Right cardiac atrium (tissue), 5 donors: Measurements from ENCODE around the gene ECE1. TPM values are rescaled to one million over a fixed set of nuclear protein-coding genes. Genes with fewer than 3 reads are reported as not detected.

Source experiments
- ATAC-seq, 2 donors: fragments of 200-7000 bp; cut with Tn5 transposase; one replicate each; pipeline versions ENCODE4 v1.8.0 to v1.9.1; 2020; ENCODE audit warnings: moderate library complexity in 2 of 2, mild to moderate bottlenecking in 1 of 2
- DNase-seq, 3 donors: peaks; one replicate each; pipeline ENCODE4 v3.0.0-alpha.2; 2020
- H3K27ac ChIP-seq: one replicate; pipeline ENCODE4 v1.5.1; 2013; ENCODE audit warnings: mild to moderate bottlenecking, low read length, control low read depth, moderate library complexity
- H3K27me3 ChIP-seq: one replicate; pipeline ENCODE4 v1.6.1; 2013; ENCODE audit not compliant: control insufficient read depth, insufficient read depth
- H3K4me1 ChIP-seq: one replicate; pipeline ENCODE4 v1.6.1; 2013; ENCODE audit warnings: low read length; ENCODE audit not compliant: control insufficient read depth, insufficient read depth
- H3K4me3 ChIP-seq: one replicate; pipeline ENCODE4 v1.5.1; 2013; ENCODE audit warnings: low read length, control low read depth
- H3K9me3 ChIP-seq: one replicate; pipeline ENCODE4 v1.6.1; 2013; ENCODE audit warnings: low read length; ENCODE audit not compliant: control insufficient read depth
- WGBS: extraction: QIAGEN DNeasy Blood & Tissue Kit; methylation state at CpG from one replicate; pipeline ENCODE4 v1.1.7; 2013; 5-methylcytosine and 5-hydroxymethylcytosine counted together
- intact Hi-C, 4 donors: fragments of 100-400 bp; cut with DNase I; formaldehyde crosslinking; loops; one replicate each; pipeline versions ENCODE4 v1.11.0 to v1.14.0; 2022 to 2023
- polyA plus RNA-seq: library from polyadenylated mRNA; stranded (reverse); fragments of 200-250 nt; gene quantifications from one replicate; pipeline ENCODE4 v1.2.3, GENCODE V29; 2013
- total RNA-seq, 4 donors: library from RNA; stranded (reverse); fragmentation: NEBNext Ultra II Directional; extraction: Animal tissue kit (Norgen Biotek cat#: 25700); gene quantifications; one replicate each; pipeline ENCODE4 v1.2.1, GENCODE V29; 2021
- donor health status: healthy with polysubstance abuse.
- donor health status: DM: no; HTN: yes; CAD: no.
- donor health status: DM: no; HTN: no; CAD: no.
- donor health status: DM: no; HTN: yes; CAD: no; lungs with severe emphysema.
- donor health status: DM: yes; HTN: yes; CAD: no.

The ECE1 gene
- total and polyA plus RNA-seq, 5 donors = 76.2 to 158 (median 110) TPM

GRCh38 chr1:21317690-21318043 is 27.4 kb upstream of the ECE1 start:
- no peaks in the 10 kb centered on the region for H3K9me3 ChIP-seq
- no peak overlapping the region for H3K4me3 ChIP-seq
- intact Hi-C loops = no loop called here
- ATAC-seq (no peak), DNase-seq (peak in 1 of 3 donors; percentile 41)
- no peaks in the 10 kb centered on the region for H3K27me3 ChIP-seq
- 75% methylated on average over 9 of the region's 9 CpGs for WGBS
- H3K4me1 ChIP-seq = peaks cover 40% of the 10 kb centered on the region
- peak overlapping the region; percentile 97 for H3K27ac ChIP-seq

- H3K4me1 ChIP-seq = peaks cover 35% of the 10 kb centered on the region
- WGBS = 39% methylated on average over 16 of the region's 16 CpGs
- H3K27ac ChIP-seq = peak overlapping the region; percentile 97
- no peaks in the 10 kb centered on the region for H3K27me3 ChIP-seq
- ATAC-seq (peak; percentile 83 to 84), DNase-seq (peak; percentile 94 to 96 (median 94))
- H3K9me3 ChIP-seq = no peaks in the 10 kb centered on the region
- intact Hi-C loops = no loop called here
- no peak overlapping the region for H3K4me3 ChIP-seq
These were observed 26.9 kb upstream of the ECE1 start for GRCh38 chr1:21317035-21317689.

- H3K4me3 ChIP-seq = no peak overlapping the region
- H3K4me1 ChIP-seq = peaks cover 22% of the 10 kb centered on the region
- H3K27ac ChIP-seq = peak overlapping the region; percentile 59
- DNase-seq (no peak), ATAC-seq (no peak)
- 90% methylated on average over 2 of the region's 2 CpGs for WGBS
- intact Hi-C loops = no loop called here
- no peaks in the 10 kb centered on the region for H3K9me3 ChIP-seq
- no peaks in the 10 kb centered on the region for H3K27me3 ChIP-seq
These were observed 24.6 kb upstream of the ECE1 start for GRCh38 chr1:21314743-21315396.

GRCh38 chr1:21313886-21314721 is 23.8 kb upstream of the ECE1 start:
- peak overlapping the region; percentile 59 for H3K27ac ChIP-seq

GRCh38 chr1:21313203-21313885 is 23.1 kb upstream of the ECE1 start:
- ATAC-seq = peak; percentile 5 to 39
- Histone ChIP-seq H3K4me1 (peaks cover 21% of the 10 kb centered on the region), H3K4me3 (no peak overlapping the region)

More at GRCh38 chr1:21313886-21314721, 23.8 kb upstream of the ECE1 start:
- no peak overlapping the region for H3K4me3 ChIP-seq
- no peaks in the 10 kb centered on the region for H3K9me3 ChIP-seq
- H3K27me3 ChIP-seq = no peaks in the 10 kb centered on the region
- DNase-seq (peak; percentile 74 to 88 (median 84)), ATAC-seq (peak; percentile 10 to 50)
- intact Hi-C loops = no loop called here
- H3K4me1 ChIP-seq = peaks cover 18% of the 10 kb centered on the region
- WGBS = 52% methylated on average over 19 of the region's 19 CpGs

GRCh38 chr1:21312407-21312992 is 22.2 kb upstream of the ECE1 start:
- WGBS = 84% methylated on average over 4 of the region's 4 CpGs
- Histone ChIP-seq H3K4me3 (no peak overlapping the region), H3K9me3 (no peaks in the 10 kb centered on the region), H3K27ac (no peak overlapping the region), H3K27me3 (no peaks in the 10 kb centered on the region), H3K4me1 (peaks cover 18% of the 10 kb centered on the region)
- intact Hi-C loops = no loop called here
- DNase-seq (peak in 2 of 3 donors; percentile 5 to 34), ATAC-seq (no peak)

More at GRCh38 chr1:21313203-21313885, 23.1 kb upstream of the ECE1 start:
- H3K9me3 ChIP-seq = no peaks in the 10 kb centered on the region
- DNase-seq = peak; percentile 68 to 78 (median 69)
- intact Hi-C loops = no loop called here
- WGBS = 60% methylated on average over 6 of the region's 6 CpGs
- no peaks in the 10 kb centered on the region for H3K27me3 ChIP-seq
- peak overlapping the region; percentile 27 for H3K27ac ChIP-seq

- H3K9me3 ChIP-seq = no peaks in the 10 kb centered on the region
- WGBS = 86% methylated on average over 6 of the region's 6 CpGs
- intact Hi-C loops = no loop called here
- no peaks in the 10 kb centered on the region for H3K27me3 ChIP-seq
- H3K4me3 ChIP-seq = no peak overlapping the region
- DNase-seq (peak in 2 of 3 donors; percentile 74 to 77), ATAC-seq (no peak)
- peaks cover 25% of the 10 kb centered on the region for H3K4me1 ChIP-seq
- no peak overlapping the region for H3K27ac ChIP-seq
These were observed 20.8 kb upstream of the ECE1 start for GRCh38 chr1:21311016-21311415.

GRCh38 chr1:21308847-21309652 is 18.8 kb upstream of the ECE1 start:
- DNase-seq (peak in 2 of 3 donors; percentile 66 to 72), ATAC-seq (no peak)
- H3K4me1 ChIP-seq = peaks cover 20% of the 10 kb centered on the region
- WGBS = 63% methylated on average over 9 of the region's 9 CpGs
- intact Hi-C loops = no loop called here
- H3K9me3 ChIP-seq = no peaks in the 10 kb centered on the region
- no peak overlapping the region for H3K27ac ChIP-seq
- no peak overlapping the region for H3K4me3 ChIP-seq
- H3K27me3 ChIP-seq = no peaks in the 10 kb centered on the region

GRCh38 chr1:21308330-21308729 is 18.1 kb upstream of the ECE1 start:
- Histone ChIP-seq H3K9me3 (no peaks in the 10 kb centered on the region), H3K4me3 (no peak overlapping the region), H3K4me1 (peaks cover 20% of the 10 kb centered on the region), H3K27me3 (no peaks in the 10 kb centered on the region), H3K27ac (no peak overlapping the region)
- 54% methylated on average over 5 of the region's 5 CpGs for WGBS
- DNase-seq (peak in 2 of 3 donors; percentile 46 to 52), ATAC-seq (no peak)
- intact Hi-C loops = no loop called here
